Sigmoid colon (tissue), 4 donors: Measurements from ENCODE around the gene MINDY4.

Source experiments
- CTCF ChIP-seq, 4 experiments: fragments of 450-650 bp in 3 of 4; fragments of 200-600 bp in 1 of 4; IDR thresholded peaks; one replicate each; pipeline ENCODE4 v1.5.1; 2016 to 2019; ENCODE audit warnings: antibody characterized with exemption in 4 of 4, mild to moderate bottlenecking in 3 of 4, moderate library complexity in 2 of 4
- EP300 ChIP-seq, 4 donors: sonication (generic); formaldehyde crosslinking; IDR thresholded peaks; one replicate each; pipeline ENCODE4 v1.6.1; 2017; ENCODE audit warnings: antibody characterized with exemption in 4 of 4
- POLR2A ChIP-seq, 2 donors: fragments of 450-650 bp; IDR thresholded peaks; one replicate each; pipeline ENCODE4 v1.6.1; 2016; ENCODE audit warnings: antibody characterized with exemption in 2 of 2, mild to moderate bottlenecking in 2 of 2, moderate library complexity in 2 of 2
- POLR2AphosphoS5 ChIP-seq, 4 donors: sonication (generic); formaldehyde crosslinking; IDR thresholded peaks; one replicate each; pipeline ENCODE4 v1.6.1; 2017; ENCODE audit warnings: antibody characterized with exemption in 4 of 4

DNA sequence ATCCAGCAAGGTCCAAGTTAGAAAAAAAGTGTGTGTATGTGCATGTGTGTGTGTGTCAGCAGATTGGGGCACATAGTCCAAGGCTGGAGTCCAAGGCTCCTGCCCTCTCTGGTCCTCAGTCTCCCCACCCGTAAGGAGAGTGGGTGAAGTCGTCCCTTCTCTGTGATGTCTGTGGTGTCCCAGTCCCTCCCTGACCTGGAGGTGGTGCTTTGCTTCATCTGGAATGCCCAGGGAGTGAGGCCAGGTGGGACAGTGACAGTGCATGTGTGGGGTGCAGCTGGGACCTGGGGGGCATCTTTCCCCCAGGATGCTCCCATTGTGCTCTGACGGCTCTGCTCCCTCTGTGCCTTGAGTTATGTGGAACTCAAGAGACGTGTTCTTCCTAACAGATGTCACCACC lies 158.5 kb downstream of the MINDY4 start:
- no peak for TF ChIP-seq CTCF (IDR thresholded peaks at IDR 0.05)
- no peak for TF ChIP-seq EP300 (IDR thresholded peaks at IDR 0.05)
- TF ChIP-seq POLR2A (IDR thresholded peaks at IDR 0.05) = no peak
- TF ChIP-seq POLR2AphosphoS5 (IDR thresholded peaks at IDR 0.05) = no peak
